DND-41 (cell line): ENCODE results near the gene TYSND1.
A peak's percentile ranks its signal among the peaks of the same experiment; 100 is the strongest.

Experiments
- ATAC-seq: fragments of 200-7000 bp; cut with Tn5 transposase; 3 replicates; pipeline ENCODE4 v1.9.1; 2021; ENCODE audit warnings: low read depth; ENCODE audit not compliant: insufficient read depth
- DNase-seq: peaks from one replicate; pipeline ENCODE4 v3.0.0-alpha.2; 2020
- H2AFZ ChIP-seq: 2 replicates; pipeline ENCODE4 v1.6.0; 2012; ENCODE audit warnings: low read depth, low read length
- H3K27ac ChIP-seq: 2 replicates; pipeline ENCODE4 v1.5.1; 2012; ENCODE audit warnings: low read length, inconsistent platforms
- H3K27me3 ChIP-seq: fragments of 200-600 bp; sonication (generic); 2 replicates; pipeline ENCODE4 v1.6.0; 2012; ENCODE audit warnings: low read length, mild to moderate bottlenecking, inconsistent platforms; ENCODE audit not compliant: insufficient read depth, poor library complexity
- H3K36me3 ChIP-seq: 2 replicates; pipeline ENCODE4 v1.5.1; 2012; ENCODE audit warnings: low read length, inconsistent platforms; ENCODE audit not compliant: insufficient read depth
- H3K4me1 ChIP-seq: 2 replicates; pipeline ENCODE4 v1.5.1; 2012; ENCODE audit warnings: mild to moderate bottlenecking, low read length; ENCODE audit not compliant: insufficient read depth
- H3K4me2 ChIP-seq: 2 replicates; pipeline ENCODE4 v1.6.0; 2012; ENCODE audit warnings: mild to moderate bottlenecking, moderate library complexity, low read length, inconsistent platforms; ENCODE audit not compliant: insufficient read depth
- H3K4me3 ChIP-seq, 2 experiments: fragments of 200-600 bp in 1 of 2; shearing (Covaris generic) in 1 of 2; 2 replicates each; pipeline ENCODE4 v1.5.1; 2012 to 2016; ENCODE audit warnings: inconsistent platforms in 2 of 2, low read length in 2 of 2, mild to moderate bottlenecking in 2 of 2, low read depth in 1 of 2, moderate library complexity in 1 of 2
- H3K79me2 ChIP-seq: 2 replicates; pipeline ENCODE4 v1.6.0; 2012; ENCODE audit warnings: low read length, inconsistent platforms; ENCODE audit not compliant: insufficient read depth
- H3K9ac ChIP-seq: 2 replicates; pipeline ENCODE4 v1.6.0; 2012; ENCODE audit warnings: low read depth, mild to moderate bottlenecking, inconsistent platforms, low read length, moderate library complexity
- H3K9me3 ChIP-seq: 2 replicates; pipeline ENCODE4 v1.5.1; 2012; ENCODE audit warnings: low read length, moderate library complexity, mild to moderate bottlenecking, inconsistent platforms; ENCODE audit not compliant: insufficient read depth, severe bottlenecking
- H4K20me1 ChIP-seq: 2 replicates; pipeline ENCODE4 v1.6.0; 2012; ENCODE audit warnings: low read length; ENCODE audit not compliant: insufficient read depth
- EZH2 ChIP-seq: IDR thresholded peaks from 3 replicates; pipeline ENCODE4 v1.6.1; 2012; ENCODE audit warnings: borderline replicate concordance, low read depth, mild to moderate bottlenecking, moderate library complexity, low read length, inconsistent platforms; ENCODE audit not compliant: severe bottlenecking
- TF ChIP-seq, protein P1 (sequence below): IDR thresholded peaks from 2 replicates; pipeline ENCODE4 v1.5.1; 2012; ENCODE audit warnings: borderline replicate concordance, low read length, moderate library complexity, mild to moderate bottlenecking; ENCODE audit not compliant: poor library complexity, severe bottlenecking; ENCODE audit errors: extremely low read depth

TYSND1 gene

DNA sequence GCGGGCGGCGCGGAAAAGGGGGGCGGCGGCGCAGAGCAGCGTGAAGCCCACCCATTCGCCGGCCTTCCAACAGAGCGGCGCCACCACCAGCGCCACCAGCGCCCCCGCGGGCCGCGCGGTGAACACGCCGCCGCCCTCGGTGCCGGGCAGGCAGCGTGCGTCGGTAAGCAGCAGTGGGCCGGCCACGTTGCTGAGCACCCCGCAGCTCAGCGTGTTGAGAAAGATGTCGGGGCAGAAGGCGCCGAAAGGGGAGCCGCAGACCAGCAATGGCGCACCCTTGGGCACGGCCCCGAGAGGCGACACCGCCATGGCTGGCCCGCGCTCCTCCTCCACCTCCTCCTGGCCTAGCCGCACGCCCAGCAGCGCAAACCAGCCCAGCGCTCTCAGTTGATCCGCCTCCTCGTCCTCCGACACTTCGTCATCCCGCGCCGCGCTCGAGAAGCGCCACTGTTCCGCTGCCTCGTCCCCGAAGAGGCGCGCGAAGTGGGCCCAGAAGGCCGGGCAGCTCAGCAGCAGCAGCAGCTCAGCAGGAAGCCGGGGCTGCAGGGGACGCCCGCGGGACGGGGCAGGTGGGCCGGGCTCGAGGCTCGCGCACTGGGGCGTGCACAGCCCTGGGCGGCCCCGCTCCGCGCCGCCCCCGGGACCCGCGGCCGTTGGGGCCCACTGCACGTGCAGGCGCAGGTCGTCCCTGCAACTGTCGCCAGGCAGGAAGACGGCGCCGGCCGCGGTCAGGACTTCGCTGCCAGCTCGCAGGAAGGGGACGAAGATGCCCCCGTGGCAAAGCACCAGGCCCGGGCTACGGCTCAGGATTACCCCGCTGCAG, 623 bp downstream of the TYSND1 start:
- DNase-seq (peak; percentile 77), ATAC-seq (peak; percentile 71)
- H4K20me1 ChIP-seq, result peaks cover 27% of the 10 kb centered on the region
- no peaks in the 10 kb centered on the region for H3K9me3 ChIP-seq
- H3K9ac ChIP-seq, result peak overlapping the region; percentile 92
- peak overlapping the region; percentile 56 to 95; a peak in 3 of 4 replicates for H3K4me3 ChIP-seq
- peaks cover 34% of the 10 kb centered on the region for H3K36me3 ChIP-seq
- peak overlapping the region; percentile 95 for H3K4me2 ChIP-seq
- H3K27ac ChIP-seq, result peak overlapping the region; percentile 96
- H3K27me3 ChIP-seq, result no peaks in the 10 kb centered on the region
- TF ChIP-seq EZH2, result no peak
- TF ChIP-seq, protein P1, sequence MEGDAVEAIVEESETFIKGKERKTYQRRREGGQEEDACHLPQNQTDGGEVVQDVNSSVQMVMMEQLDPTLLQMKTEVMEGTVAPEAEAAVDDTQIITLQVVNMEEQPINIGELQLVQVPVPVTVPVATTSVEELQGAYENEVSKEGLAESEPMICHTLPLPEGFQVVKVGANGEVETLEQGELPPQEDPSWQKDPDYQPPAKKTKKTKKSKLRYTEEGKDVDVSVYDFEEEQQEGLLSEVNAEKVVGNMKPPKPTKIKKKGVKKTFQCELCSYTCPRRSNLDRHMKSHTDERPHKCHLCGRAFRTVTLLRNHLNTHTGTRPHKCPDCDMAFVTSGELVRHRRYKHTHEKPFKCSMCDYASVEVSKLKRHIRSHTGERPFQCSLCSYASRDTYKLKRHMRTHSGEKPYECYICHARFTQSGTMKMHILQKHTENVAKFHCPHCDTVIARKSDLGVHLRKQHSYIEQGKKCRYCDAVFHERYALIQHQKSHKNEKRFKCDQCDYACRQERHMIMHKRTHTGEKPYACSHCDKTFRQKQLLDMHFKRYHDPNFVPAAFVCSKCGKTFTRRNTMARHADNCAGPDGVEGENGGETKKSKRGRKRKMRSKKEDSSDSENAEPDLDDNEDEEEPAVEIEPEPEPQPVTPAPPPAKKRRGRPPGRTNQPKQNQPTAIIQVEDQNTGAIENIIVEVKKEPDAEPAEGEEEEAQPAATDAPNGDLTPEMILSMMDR, result peak; percentile 77
- H3K79me2 ChIP-seq, result peaks cover 42% of the 10 kb centered on the region
- H2AFZ ChIP-seq, result peak overlapping the region; percentile 71
- peaks cover 51% of the 10 kb centered on the region for H3K4me1 ChIP-seq

GRCh38 chr10:70145166-70145665, 1.3 kb downstream of the TYSND1 start:
- Histone ChIP-seq H3K36me3 (peaks cover 28% of the 10 kb centered on the region), H3K27ac (peak overlapping the region; percentile 96), H2AFZ (peak overlapping the region; percentile 71), H3K79me2 (peaks cover 42% of the 10 kb centered on the region), H3K9ac (peak overlapping the region; percentile 92), H4K20me1 (peaks cover 27% of the 10 kb centered on the region), H3K4me3 (peak overlapping the region; percentile 56 to 95; a peak in 3 of 4 replicates), H3K9me3 (no peaks in the 10 kb centered on the region), H3K4me2 (peak overlapping the region; percentile 95), H3K4me1 (peaks cover 51% of the 10 kb centered on the region), H3K27me3 (no peaks in the 10 kb centered on the region)
- TF ChIP-seq, protein P1, result no peak
- TF ChIP-seq EZH2, result no peak
- DNase-seq (no peak), ATAC-seq (no peak)

- Histone ChIP-seq H4K20me1 (peaks cover 27% of the 10 kb centered on the region), H3K27me3 (no peaks in the 10 kb centered on the region), H3K4me2 (peak overlapping the region; percentile 95), H2AFZ (no peak overlapping the region), H3K79me2 (peaks cover 39% of the 10 kb centered on the region), H3K4me1 (peaks cover 45% of the 10 kb centered on the region), H3K9ac (peak overlapping the region; percentile 92), H3K4me3 (peak overlapping the region in 1 of 2 experiments; percentile 95; a peak in 2 of 4 replicates), H3K27ac (peak overlapping the region; percentile 96; the same call in 1 of the 2 replicates), H3K36me3 (peaks cover 28% of the 10 kb centered on the region), H3K9me3 (no peaks in the 10 kb centered on the region)
- ATAC-seq (no peak), DNase-seq (no peak)
- no peak for TF ChIP-seq EZH2
- TF ChIP-seq, protein P1, result no peak
Observed at GRCh38 chr10:70144372-70145110, 2.0 kb downstream of the TYSND1 start.
